ENCODE data around the gene ATCAY. TPM values are rescaled to one million over a fixed set of nuclear protein-coding genes. Genes with fewer than 3 reads are reported as not detected.
"Not testable (repeated sequence)": the region's sequence is repeated elsewhere in the genome, so short reads cannot be mapped to it uniquely, and the experiment has no call there.

Gene ATCAY
- total and polyA plus RNA-seq, 2 of the 13 experiments (the other 11 are each of a cell fraction or from before 2014, with no cell fraction given): not detected

DNA sequence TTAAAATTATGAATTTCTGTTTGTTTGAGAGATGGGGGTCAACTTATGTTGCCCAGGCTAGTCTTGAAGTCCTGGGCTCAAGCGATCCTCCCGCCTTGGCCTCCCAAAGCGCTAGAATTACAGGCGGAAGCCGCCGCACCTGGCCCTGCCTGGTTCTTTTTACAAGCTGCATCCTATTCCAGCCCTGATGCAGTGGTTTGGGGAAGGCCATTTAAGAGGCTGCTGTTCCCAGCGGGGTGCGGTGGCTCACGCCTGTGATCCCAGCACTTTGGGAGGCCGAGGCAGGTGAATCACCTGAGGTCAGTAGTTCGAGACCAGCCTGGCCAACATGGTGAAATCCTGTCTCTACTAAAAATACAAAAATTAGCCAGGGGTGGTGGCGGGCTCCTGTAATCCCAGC, 87.5 kb downstream of the ATCAY start:
- FAIRE-seq; CTCF ChIA-PET (ENCODE audit: low intra/inter-chr PET ratio, low total read pairs); DNase-seq (ENCODE audit: low spot score); H3K4me3 ChIP-seq (replicated peaks in 1 of 3; ENCODE audit: insufficient read depth in 1 of 3, low read depth in 2 of 3, low read length in 3 of 3); H2AFZ ChIP-seq (ENCODE audit: low read length); H3K4me2 ChIP-seq (ENCODE audit: low read depth, low read length); H3K9ac ChIP-seq (ENCODE audit: insufficient read depth, low read depth, low read length); H3K9me3 ChIP-seq (ENCODE audit: low read length); in situ Hi-C loops (cut with HindIII; ENCODE audit: extremely low pct_ligation_motif_present, low pct_unique_long_range_greater_than_20kb); H3K27me3 ChIP-seq (ENCODE audit: control insufficient read depth in 1 of 2, insufficient read depth in 2 of 2, low read length in 2 of 2); ATAC-seq; BruUV-seq (replicated peaks): not testable (repeated sequence)
- TF ChIP-seq TBX2 (CRISPR knock-in tag; IDR thresholded peaks at IDR 0.05; ENCODE audit: borderline replicate concordance): peak; percentile 3; the same call in 1 of the 2 replicates
- H3K36me3 ChIP-seq (replicated peaks in 1 of 2; ENCODE audit: control insufficient read depth in 1 of 2, insufficient read depth in 2 of 2, low read length in 2 of 2): peaks cover 25 to 33% of the 10 kb centered on the region in 2 experiments; a peak in 4 of 5 replicates
- peak overlapping the region; percentile 60 for H3K27ac ChIP-seq (ENCODE audit: extremely low read length, insufficient read depth, low read length)
- peaks cover 26% of the 10 kb centered on the region for H3K79me2 ChIP-seq (ENCODE audit: insufficient read depth, low read length)
- peaks cover 28% of the 10 kb centered on the region for H3K4me1 ChIP-seq (ENCODE audit: insufficient read depth, low read length)
- intact Hi-C loops (cut with micrococcal nuclease; ENCODE audit: unreplicated experiment): loop anchor here (5.0 kb wide), 1 partner anchor 111 kb away; no protein-coding TSS in a partner anchor
- 95% methylated on average over 12 of the region's 12 CpGs for WGBS (ENCODE audit: low lambda C conversion rate)
- POLR2A ChIA-PET: interaction anchor here (1.6 to 3.4 kb wide), 6 partner anchors 11 to 206 kb away, joined by 5 to 56 read pairs (median 12); partner anchors contain the start of genes EEF2 and MRPL54
- peaks cover 16% of the 10 kb centered on the region for H4K20me1 ChIP-seq (ENCODE audit: insufficient read depth, low read length)

DNA sequence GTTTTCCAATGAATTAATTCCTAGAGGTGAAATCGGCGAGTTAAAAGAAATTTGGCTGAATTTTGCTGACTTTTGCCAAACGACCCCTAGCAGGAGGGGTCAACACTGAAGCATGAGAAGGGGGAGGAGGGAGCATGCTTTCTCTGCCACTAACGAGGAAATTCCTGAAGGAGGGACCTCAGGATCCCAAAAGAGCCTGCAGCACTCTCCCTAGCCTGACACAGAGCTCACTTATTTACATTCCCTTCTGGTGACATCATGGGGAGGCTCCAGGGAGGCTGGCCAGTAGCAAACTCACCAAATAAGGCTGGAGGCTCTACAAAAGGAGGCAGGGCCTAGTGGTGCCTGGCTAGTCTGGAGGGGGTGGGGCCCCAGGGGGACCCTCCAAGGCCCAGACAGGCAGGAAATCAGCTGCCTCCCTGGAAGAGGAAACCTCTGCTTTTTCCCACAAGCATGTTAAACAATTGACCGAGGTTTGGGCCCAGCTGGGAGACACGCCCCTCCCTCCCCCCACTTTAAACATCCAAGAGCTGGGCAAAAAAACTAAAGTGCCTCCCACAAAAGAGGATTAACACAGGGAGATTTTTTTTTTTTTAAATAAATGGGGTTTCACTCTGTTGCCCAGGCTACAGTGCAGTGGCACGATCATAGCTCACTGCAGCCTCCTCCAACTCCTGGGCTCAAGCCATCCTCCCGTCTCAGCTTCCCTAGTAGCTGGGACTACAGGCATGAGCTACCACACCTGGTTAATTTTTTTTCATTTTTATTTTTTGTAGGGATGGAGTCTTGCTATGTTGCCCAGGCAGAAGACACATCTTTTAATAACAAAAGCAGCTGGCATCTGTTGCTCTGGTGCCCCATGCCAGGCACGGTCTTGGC, 88.3 kb downstream of the ATCAY start:
- in situ Hi-C loops (cut with HindIII; ENCODE audit: extremely low pct_ligation_motif_present, low pct_unique_long_range_greater_than_20kb): no loop called here
- H3K9me3 ChIP-seq (ENCODE audit: low read length): no peaks in the 10 kb centered on the region
- H3K4me2 ChIP-seq (ENCODE audit: low read depth, low read length): peak overlapping the region; percentile 95
- DNase-seq (ENCODE audit: low spot score): peak; percentile 98
- H3K36me3 ChIP-seq (replicated peaks in 1 of 2; ENCODE audit: control insufficient read depth in 1 of 2, insufficient read depth in 2 of 2, low read length in 2 of 2): peaks cover 18 to 28% of the 10 kb centered on the region in 2 experiments; a peak in 4 of 5 replicates
- peak overlapping the region; percentile 94; the same call in 1 of the 2 replicates for H3K9ac ChIP-seq (ENCODE audit: insufficient read depth, low read depth, low read length)
- H4K20me1 ChIP-seq (ENCODE audit: insufficient read depth, low read length): peaks cover 16% of the 10 kb centered on the region
- peak; percentile 94 for FAIRE-seq
- 47% methylated on average over 9 of the region's 9 CpGs for WGBS (ENCODE audit: low lambda C conversion rate)
- H3K4me3 ChIP-seq (replicated peaks in 1 of 3; ENCODE audit: insufficient read depth in 1 of 3, low read depth in 2 of 3, low read length in 3 of 3): peak overlapping the region; percentile 95 to 98 (median 97); a peak in 4 of 6 replicates
- peaks cover 26% of the 10 kb centered on the region for H3K79me2 ChIP-seq (ENCODE audit: insufficient read depth, low read length)
- H3K27me3 ChIP-seq (ENCODE audit: control insufficient read depth in 1 of 2, insufficient read depth in 2 of 2, low read length in 2 of 2): no peaks in the 10 kb centered on the region; a peak in 1 of 5 replicates
- H3K27ac ChIP-seq (ENCODE audit: extremely low read length, insufficient read depth, low read length): peak overlapping the region; percentile 72
- TSS peak; percentile 87 for BruUV-seq (replicated peaks)
- H3K4me1 ChIP-seq (ENCODE audit: insufficient read depth, low read length): peaks cover 28% of the 10 kb centered on the region
- CTCF ChIA-PET (ENCODE audit: low intra/inter-chr PET ratio, low total read pairs): no interaction called here
- ATAC-seq: peak; percentile 54
- POLR2A ChIA-PET: interaction anchor here (0.6 to 3.4 kb wide), 9 partner anchors 9 to 206 kb away, joined by 3 to 56 read pairs (median 10); partner anchors contain the start of genes EEF2 and MRPL54
- intact Hi-C loops (cut with micrococcal nuclease; ENCODE audit: unreplicated experiment): loop anchor here (5.0 kb wide), 1 partner anchor 111 kb away; no protein-coding TSS in a partner anchor
- no peak overlapping the region for H2AFZ ChIP-seq (ENCODE audit: low read length)
- TF ChIP-seq CBFB (CRISPR knock-in tag; IDR thresholded peaks at IDR 0.05) (no peak), RXRB (CRISPR knock-in tag; IDR thresholded peaks at IDR 0.05; ENCODE audit: borderline replicate concordance) (peak; percentile 49; the same call in 1 of the 2 replicates), FOXJ3 (CRISPR knock-in tag; IDR thresholded peaks at IDR 0.05; ENCODE audit: borderline replicate concordance) (no peak), IKZF4 (CRISPR knock-in tag; IDR thresholded peaks at IDR 0.05; ENCODE audit: borderline replicate concordance, low read depth, not compliant biosample characterization) (no peak), FOXK2 (IDR thresholded peaks at IDR 0.05) (peak; percentile 87), SNAPC5 (CRISPR knock-in tag; IDR thresholded peaks at IDR 0.05; ENCODE audit: borderline replicate concordance) (no peak), CBX5 (CRISPR knock-in tag; IDR thresholded peaks at IDR 0.05; ENCODE audit: borderline replicate concordance) (peak; percentile 27; the same call in 1 of the 2 replicates), KLF11 (CRISPR knock-in tag; IDR thresholded peaks at IDR 0.05) (no peak), HNRNPUL1 (IDR thresholded peaks at IDR 0.05; ENCODE audit: low read depth, low read length) (no peak), CHD2 (IDR thresholded peaks at IDR 0.05; ENCODE audit: low read depth, low read length) (no peak), SAFB2 (CRISPR knock-in tag; IDR thresholded peaks at IDR 0.05; ENCODE audit: borderline replicate concordance, low read depth) (no peak), ZNF740 (CRISPR knock-in tag; IDR thresholded peaks at IDR 0.05) (no peak), ZNF607 (CRISPR knock-in tag; IDR thresholded peaks at IDR 0.05; ENCODE audit: borderline replicate concordance) (no peak)
- TF ChIP-seq, protein P1, sequence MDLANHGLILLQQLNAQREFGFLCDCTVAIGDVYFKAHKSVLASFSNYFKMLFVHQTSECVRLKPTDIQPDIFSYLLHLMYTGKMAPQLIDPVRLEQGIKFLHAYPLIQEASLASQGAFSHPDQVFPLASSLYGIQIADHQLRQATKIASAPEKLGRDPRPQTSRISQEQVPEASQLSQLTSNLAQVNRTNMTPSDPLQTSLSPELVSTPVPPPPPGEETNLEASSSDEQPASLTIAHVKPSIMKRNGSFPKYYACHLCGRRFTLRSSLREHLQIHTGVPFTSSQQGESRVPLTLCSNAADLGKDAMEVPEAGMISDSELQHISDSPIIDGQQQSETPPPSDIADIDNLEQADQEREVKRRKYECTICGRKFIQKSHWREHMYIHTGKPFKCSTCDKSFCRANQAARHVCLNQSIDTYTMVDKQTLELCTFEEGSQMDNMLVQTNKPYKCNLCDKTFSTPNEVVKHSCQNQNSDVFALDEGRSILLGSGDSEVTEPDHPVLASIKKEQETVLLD (CRISPR knock-in tag; IDR thresholded peaks at IDR 0.05; ENCODE audit: low read depth): no peak
